HG02870 (cell line): ENCODE measurements around the gene ARID4B.
"Not testable (repeated sequence)": the region's sequence is repeated elsewhere in the genome, so short reads cannot be mapped to it uniquely, and the experiment has no call there.

ENCODE experiments used
- ATAC-seq: cut with Tn5 transposase; IDR thresholded peaks from one replicate; pipeline ENCODE4 v1.9.1; 2021; ENCODE audit warnings: mild to moderate bottlenecking, moderate library complexity; ENCODE audit not compliant: unreplicated experiment

Gene ARID4B

GRCh38 chr1:235270625-235271024 lies 57.4 kb downstream of the ARID4B start:
- ATAC-seq: no peak

GRCh38 chr1:235269990-235270389 lies 58.0 kb downstream of the ARID4B start:
- ATAC-seq: not testable (repeated sequence)

GRCh38 chr1:235268379-235269125 lies 59.4 kb downstream of the ARID4B start:
- no peak for ATAC-seq

- ATAC-seq: no peak
Measured at GRCh38 chr1:235266967-235267366, 61.0 kb downstream of the ARID4B start.

GRCh38 chr1:235266325-235266724 lies 61.7 kb downstream of the ARID4B start:
- no peak for ATAC-seq

GRCh38 chr1:235265900-235266299 lies 62.1 kb downstream of the ARID4B start:
- ATAC-seq: no peak

GRCh38 chr1:235264327-235264726 lies 63.7 kb downstream of the ARID4B start:
- no peak for ATAC-seq

GRCh38 chr1:235262539-235262938 lies 65.4 kb downstream of the ARID4B start:
- ATAC-seq: no peak

- no peak for ATAC-seq
Measured at GRCh38 chr1:235261243-235261642, 66.7 kb downstream of the ARID4B start.

GRCh38 chr1:235259133-235259778 lies 68.7 kb downstream of the ARID4B start:
- peak; percentile 63 for ATAC-seq

- not testable (repeated sequence) for ATAC-seq
Measured at GRCh38 chr1:235258068-235258467, 69.9 kb downstream of the ARID4B start.

- no peak for ATAC-seq
Measured at GRCh38 chr1:235254721-235255120, 73.3 kb downstream of the ARID4B start.

- ATAC-seq: no peak
Measured at GRCh38 chr1:235253219-235253962, 74.6 kb downstream of the ARID4B start.

- ATAC-seq: no peak
Measured at GRCh38 chr1:235250430-235250829, 77.5 kb downstream of the ARID4B start.

- peak; percentile 81 for ATAC-seq
Measured at GRCh38 chr1:235246022-235246948, 81.7 kb downstream of the ARID4B start.

- no peak for ATAC-seq
Measured at GRCh38 chr1:235244974-235245592, 82.9 kb downstream of the ARID4B start.

- no peak for ATAC-seq
Measured at GRCh38 chr1:235240960-235241359, 87.0 kb downstream of the ARID4B start.

- no peak for ATAC-seq
Measured at GRCh38 chr1:235239851-235240250, 88.1 kb downstream of the ARID4B start.

GRCh38 chr1:235238558-235238957 lies 89.4 kb downstream of the ARID4B start:
- no peak for ATAC-seq

GRCh38 chr1:235236128-235236527 lies 91.9 kb downstream of the ARID4B start:
- no peak for ATAC-seq
